22Rv1 (cell line): ENCODE results near the gene U2AF1L4.

ENCODE experiments used
- ZFX ChIP-seq: fragments of 450-650 bp; IDR thresholded peaks from 2 replicates; pipeline ENCODE4 v1.6.1; 2017; ENCODE audit warnings: antibody characterized with exemption, borderline replicate concordance
- TF ChIP-seq, protein P1 (sequence below): fragments of 450-650 bp; IDR thresholded peaks from 2 replicates; pipeline ENCODE4 v1.5.1; 2017; ENCODE audit warnings: mild to moderate bottlenecking

DNA sequence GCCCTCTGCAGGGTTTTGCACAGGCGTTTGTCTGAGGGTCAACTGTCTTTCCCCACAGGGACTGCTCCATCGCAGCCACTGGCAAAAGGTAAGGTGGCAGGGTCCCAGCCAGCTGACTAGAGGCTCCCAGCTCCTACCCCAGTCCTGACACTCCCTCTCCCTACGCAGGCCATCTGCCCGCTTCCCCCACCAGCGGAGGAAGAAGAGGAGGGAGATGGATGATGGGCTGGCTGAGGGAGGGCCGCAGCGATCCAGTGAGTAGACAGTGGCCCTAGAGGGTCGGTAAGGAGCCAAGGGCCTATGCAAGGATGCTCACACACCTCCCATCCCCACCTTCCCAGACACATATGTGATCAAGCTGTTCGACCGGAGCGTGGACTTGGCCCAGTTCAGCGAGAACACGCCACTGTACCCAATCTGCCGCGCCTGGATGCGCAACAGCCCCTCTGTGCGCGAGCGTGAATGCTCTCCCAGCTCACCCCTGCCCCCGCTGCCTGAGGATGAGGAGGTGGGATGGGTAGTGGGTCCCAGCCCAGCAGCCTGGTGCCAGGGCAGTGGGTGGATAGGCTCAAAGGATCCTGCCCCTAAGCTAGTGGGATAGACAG lies 7.6 kb upstream of the U2AF1L4 start:
- TF ChIP-seq, protein P1, sequence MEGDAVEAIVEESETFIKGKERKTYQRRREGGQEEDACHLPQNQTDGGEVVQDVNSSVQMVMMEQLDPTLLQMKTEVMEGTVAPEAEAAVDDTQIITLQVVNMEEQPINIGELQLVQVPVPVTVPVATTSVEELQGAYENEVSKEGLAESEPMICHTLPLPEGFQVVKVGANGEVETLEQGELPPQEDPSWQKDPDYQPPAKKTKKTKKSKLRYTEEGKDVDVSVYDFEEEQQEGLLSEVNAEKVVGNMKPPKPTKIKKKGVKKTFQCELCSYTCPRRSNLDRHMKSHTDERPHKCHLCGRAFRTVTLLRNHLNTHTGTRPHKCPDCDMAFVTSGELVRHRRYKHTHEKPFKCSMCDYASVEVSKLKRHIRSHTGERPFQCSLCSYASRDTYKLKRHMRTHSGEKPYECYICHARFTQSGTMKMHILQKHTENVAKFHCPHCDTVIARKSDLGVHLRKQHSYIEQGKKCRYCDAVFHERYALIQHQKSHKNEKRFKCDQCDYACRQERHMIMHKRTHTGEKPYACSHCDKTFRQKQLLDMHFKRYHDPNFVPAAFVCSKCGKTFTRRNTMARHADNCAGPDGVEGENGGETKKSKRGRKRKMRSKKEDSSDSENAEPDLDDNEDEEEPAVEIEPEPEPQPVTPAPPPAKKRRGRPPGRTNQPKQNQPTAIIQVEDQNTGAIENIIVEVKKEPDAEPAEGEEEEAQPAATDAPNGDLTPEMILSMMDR, result no peak
- no peak for TF ChIP-seq ZFX
